Heart left ventricle (tissue), 16 donors: ENCODE measurements around the gene AOC3. TPM values are rescaled to one million over a fixed set of nuclear protein-coding genes. Genes with fewer than 3 reads are reported as not detected.
"Not testable (repeated sequence)": the region's sequence is repeated elsewhere in the genome, so short reads cannot be mapped to it uniquely, and the experiment has no call there.

ENCODE experiments used
- ATAC-seq, 4 donors: fragments of 200-7000 bp; cut with Tn5 transposase; one replicate each; pipeline ENCODE4 v1.9.1; 2020 to 2022; ENCODE audit warnings: moderate library complexity in 4 of 4, mild to moderate bottlenecking in 3 of 4, moderate number of reproducible peaks in 1 of 4
- DNase-seq, 5 donors: peaks; one replicate each; pipeline ENCODE4 v3.0.0-alpha.2; 2020
- H3K27ac ChIP-seq, 12 donors: fragments of 200-600 bp; sonication (generic) in 4 of 12; one replicate each; pipeline versions ENCODE4 v1.5.0 to v1.8.0; 2016 to 2022; ENCODE audit warnings: mild to moderate bottlenecking in 2 of 12
- H3K27me3 ChIP-seq, 9 donors: fragments of 200-600 bp; sonication (generic) in 2 of 9; one replicate each; pipeline versions ENCODE4 v1.5.1 to v1.8.0; 2016 to 2022; ENCODE audit warnings: mild to moderate bottlenecking in 3 of 9
- H3K36me3 ChIP-seq, 9 donors: fragments of 200-600 bp; sonication (generic) in 2 of 9; one replicate each; pipeline versions ENCODE4 v1.5.0 to v1.8.0; 2018 to 2022; ENCODE audit warnings: mild to moderate bottlenecking in 2 of 9
- H3K4me1 ChIP-seq, 12 donors: fragments of 200-600 bp; sonication (generic) in 4 of 12; one replicate each; pipeline versions ENCODE4 v1.5.0 to v1.8.0; 2016 to 2022; ENCODE audit warnings: mild to moderate bottlenecking in 3 of 12
- H3K4me3 ChIP-seq, 12 donors: fragments of 200-600 bp; sonication (generic) in 4 of 12; one replicate each; pipeline versions ENCODE4 v1.5.0 to v1.8.0; 2017 to 2022; ENCODE audit warnings: mild to moderate bottlenecking in 9 of 12, moderate library complexity in 4 of 12
- H3K9me3 ChIP-seq, 12 donors: fragments of 200-600 bp; sonication (generic) in 4 of 12; one replicate each; pipeline versions ENCODE4 v1.5.0 to v1.8.0; 2016 to 2022; ENCODE audit warnings: mild to moderate bottlenecking in 1 of 12
- CTCF ChIP-seq, 12 donors: fragments of 200-600 bp; sonication (generic) in 4 of 12; IDR thresholded peaks; one replicate each; pipeline versions ENCODE4 v1.5.0 to v1.8.0; 2018 to 2022; ENCODE audit warnings: antibody characterized with exemption in 12 of 12, mild to moderate bottlenecking in 5 of 12
- POLR2A ChIP-seq, 2 donors: fragments of 450-650 bp; IDR thresholded peaks; one replicate each; pipeline ENCODE4 v1.6.1; 2017; ENCODE audit warnings: antibody characterized with exemption in 2 of 2, mild to moderate bottlenecking in 2 of 2, moderate library complexity in 2 of 2
- WGBS, 4 donors: extraction: QIAGEN DNeasy Blood & Tissue Kit in 2 of 4; methylation state at CpG; one replicate each; pipeline versions ENCODE4 v1.1.5 to v1.1.7; 2013 to 2018; 5-methylcytosine and 5-hydroxymethylcytosine counted together
- intact Hi-C, 10 donors: fragments of 100-400 bp; cut with DNase I; formaldehyde crosslinking; loops; one replicate each; pipeline versions ENCODE4 v1.11.1 to v1.14.2; 2022
- polyA plus RNA-seq, 2 donors: library from polyadenylated mRNA; stranded (reverse); fragments of 200-250 nt; gene quantifications; one replicate each; pipeline ENCODE4 v1.2.3, GENCODE V29; 2013
- total RNA-seq, 9 donors: library from RNA; depleted of rRNA in 2 of 9; stranded (reverse); fragments of >200 nt in 2 of 9; fragmentation: NEBNext Ultra II Directional in 3 of 9; extraction: Animal tissue kit (Norgen Biotek cat#: 25700) in 3 of 9; gene quantifications; one replicate each; pipeline versions ENCODE4 v1.1.0 to v1.2.4, GENCODE V29; 2016 to 2023
- donor health status: ischemic (EF 13 %, LVEDD 7.1; RV severe dilation, severe dysfunction).
- donor health status: healthy with polysubstance abuse.
- donor health status: DM: no; HTN: yes; CAD: no.
- donor health status: DM: no; HTN: no; CAD: no.
- donor health status: ischemic (EF 25% LVEDD 6.9; RV normal size, moderate dysfunction).
- donor health status: ischemic (EF 25% LVEDD 5.7; RV mildly dilated, moderate dysfunction).
- donor health status: healthy.
- donor health status: DM: yes; HTN: yes; CAD: no.
- donor health status: ischemic (EF 35%, LVEDD 5.7; RV mildly dilated, moderate dysfunction).
- donor health status: nonischemic (EF 11% LVEDD 7.7; RV severe dilation, severe dysfunction).
- donor health status: DM: yes; HTN: yes; CAD: no.
- donor health status: PGD.
- donor health status: ischemic (EF 29% LVEDD 5.4; RV normal size, mild dysfunction).
- donor health status: nonischemic (EF 23%, LVEDD 6.1; RV moderate dilation, normal function).

Gene AOC3
- total and polyA plus RNA-seq, 11 donors, result 3.9 to 55.4 (median 10.2) TPM

DNA sequence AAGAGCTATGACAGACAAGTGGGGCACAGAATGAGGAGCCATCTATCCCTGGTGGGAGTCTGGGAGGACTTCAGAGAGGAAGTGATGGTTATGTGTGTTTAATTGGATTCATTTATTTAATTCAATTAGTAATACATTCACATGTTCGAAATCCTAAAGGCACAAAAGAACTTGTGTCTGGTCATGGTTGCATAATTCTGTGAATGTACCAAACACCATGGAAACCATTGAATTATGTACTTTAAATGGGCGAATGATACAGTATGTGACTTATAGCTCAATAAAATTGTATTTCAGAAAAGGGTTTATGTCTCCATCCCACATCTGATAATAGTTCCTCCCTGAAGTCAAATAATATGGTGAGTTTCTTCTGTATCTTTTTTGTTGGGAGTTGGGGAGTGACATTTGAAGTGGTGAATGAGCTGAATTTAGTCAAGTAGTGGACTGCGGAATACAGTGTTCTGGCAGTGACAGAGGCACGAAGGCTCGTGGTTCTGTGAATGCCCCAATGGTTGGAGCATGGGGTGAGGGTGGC, 29.8 kb downstream of the AOC3 start:
- intact Hi-C loops, result loop anchor here in 1 of 10 donors (5.0 kb wide), 1 partner anchor 51 kb away; no protein-coding TSS in a partner anchor
- DNase-seq, result no peak
- TF ChIP-seq CTCF (IDR thresholded peaks at IDR 0.05) (no peak), POLR2A (IDR thresholded peaks at IDR 0.05) (no peak)
- ATAC-seq, result no peak
- no peaks in the 10 kb centered on the region for H3K9me3 ChIP-seq
- WGBS, 4 donors, result 79 to 88% (median 84%) methylated on average over 5 of the region's 5 CpGs
- H3K27ac ChIP-seq, result no peak overlapping the region
- peaks cover 0 to 6% (median 0%) of the 10 kb centered on the region in 12 donors for H3K4me1 ChIP-seq
- no peak overlapping the region for H3K4me3 ChIP-seq
- H3K36me3 ChIP-seq, result no peaks in the 10 kb centered on the region
- peaks cover 0 to 4% (median 0%) of the 10 kb centered on the region in 9 donors for H3K27me3 ChIP-seq

DNA sequence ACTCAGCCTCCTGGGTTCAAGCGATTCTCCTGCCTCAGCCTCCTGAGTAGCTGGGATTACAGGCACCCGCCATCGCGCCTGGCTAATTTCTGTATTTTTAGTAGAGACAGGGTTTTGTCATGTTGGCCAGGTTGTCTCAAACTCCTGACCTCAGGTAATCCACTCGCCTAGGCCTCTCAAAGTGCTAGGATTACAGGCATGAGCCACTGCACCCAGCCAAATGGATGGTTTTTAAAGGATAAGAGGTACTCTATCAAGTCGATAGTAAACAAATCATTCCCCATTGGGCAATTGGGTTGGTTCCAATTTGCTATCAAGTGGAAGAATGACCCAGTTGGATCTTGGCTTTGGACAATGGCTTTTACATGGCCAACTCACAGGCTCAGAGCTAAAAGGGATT, 30.7 kb downstream of the AOC3 start:
- 93 to 95% (median 93%) methylated on average over 6 of the region's 6 CpGs for WGBS, 4 donors
- H3K4me3 ChIP-seq, H3K27me3 ChIP-seq, H3K27ac ChIP-seq, ATAC-seq, H3K9me3 ChIP-seq, DNase-seq, H3K36me3 ChIP-seq: not testable (repeated sequence)
- peaks cover 0 to 14% (median 1%) of the 10 kb centered on the region in 12 donors for H3K4me1 ChIP-seq
- intact Hi-C loops, result loop anchor here in 1 of 10 donors (5.0 kb wide), 1 partner anchor 51 kb away; no protein-coding TSS in a partner anchor

GRCh38 chr17:42882166-42882565, 31.2 kb downstream of the AOC3 start:
- H3K27me3 ChIP-seq, result peaks cover 0 to 4% (median 0%) of the 10 kb centered on the region in 9 donors
- intact Hi-C loops, result loop anchor here in 1 of 10 donors (5.0 kb wide), 1 partner anchor 50 kb away; no protein-coding TSS in a partner anchor

DNA sequence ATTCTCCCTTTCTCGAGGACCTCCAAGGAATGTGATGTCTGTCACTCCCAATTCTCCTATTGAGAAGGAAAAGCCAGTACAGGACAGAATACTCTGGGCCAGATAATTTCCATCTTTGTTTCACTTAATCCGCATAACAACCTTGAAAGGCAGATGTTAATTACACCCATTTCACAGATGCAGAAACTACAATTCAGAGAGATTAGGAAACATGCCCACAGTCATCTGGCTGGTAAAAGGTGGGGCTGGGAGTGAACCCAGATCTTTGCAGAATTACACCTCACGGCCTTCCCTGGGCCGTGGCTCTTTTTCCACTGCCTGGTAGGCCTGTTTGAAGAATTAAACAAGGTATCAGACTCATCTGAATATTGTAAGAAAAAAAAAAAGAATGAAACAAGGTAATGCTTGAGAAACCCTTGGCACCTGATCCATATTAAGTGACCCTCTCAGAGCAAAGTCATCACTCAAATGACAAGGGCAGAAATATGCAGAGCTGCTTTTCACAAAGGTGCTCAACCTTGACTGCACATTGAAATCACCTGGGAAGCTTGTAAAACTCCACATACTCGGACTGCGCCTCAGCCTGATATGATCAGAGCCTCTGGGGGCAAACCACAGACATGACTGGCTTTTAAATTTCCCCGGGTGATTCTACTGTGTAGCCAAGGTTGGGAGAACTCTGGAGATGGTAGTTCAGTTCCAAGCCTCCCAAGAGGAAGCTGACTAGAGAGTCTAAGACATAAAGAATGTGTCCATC, 33.0 kb downstream of the AOC3 start:
- ATAC-seq (no peak), DNase-seq (no peak)
- Histone ChIP-seq H3K27ac (no peak overlapping the region), H3K9me3 (no peaks in the 10 kb centered on the region), H3K27me3 (peaks cover 0 to 3% (median 0%) of the 10 kb centered on the region in 9 donors), H3K4me3 (no peak overlapping the region), H3K36me3 (no peaks in the 10 kb centered on the region), H3K4me1 (peaks cover 0 to 30% (median 4%) of the 10 kb centered on the region in 12 donors)
- WGBS, 4 donors, result 86 to 92% (median 88%) methylated on average over 7 of the region's 7 CpGs
- intact Hi-C loops, result loop anchor here in 1 of 10 donors (5.0 kb wide), 1 partner anchor 48 kb away; no protein-coding TSS in a partner anchor
- TF ChIP-seq CTCF (IDR thresholded peaks at IDR 0.05) (no peak), POLR2A (IDR thresholded peaks at IDR 0.05) (no peak)

More at GRCh38 chr17:42882166-42882565, 31.2 kb downstream of the AOC3 start:
- Histone ChIP-seq H3K36me3 (no peaks in the 10 kb centered on the region), H3K4me3 (no peak overlapping the region), H3K4me1 (peaks cover 0 to 19% (median 4%) of the 10 kb centered on the region in 12 donors), H3K27ac (no peak overlapping the region), H3K9me3 (no peaks in the 10 kb centered on the region)
- WGBS, 4 donors, result 87 to 94% (median 91%) methylated on average over 8 of the region's 8 CpGs
- DNase-seq (no peak), ATAC-seq (no peak)
- no peak for TF ChIP-seq CTCF (IDR thresholded peaks at IDR 0.05)
- TF ChIP-seq POLR2A (IDR thresholded peaks at IDR 0.05), result no peak

DNA sequence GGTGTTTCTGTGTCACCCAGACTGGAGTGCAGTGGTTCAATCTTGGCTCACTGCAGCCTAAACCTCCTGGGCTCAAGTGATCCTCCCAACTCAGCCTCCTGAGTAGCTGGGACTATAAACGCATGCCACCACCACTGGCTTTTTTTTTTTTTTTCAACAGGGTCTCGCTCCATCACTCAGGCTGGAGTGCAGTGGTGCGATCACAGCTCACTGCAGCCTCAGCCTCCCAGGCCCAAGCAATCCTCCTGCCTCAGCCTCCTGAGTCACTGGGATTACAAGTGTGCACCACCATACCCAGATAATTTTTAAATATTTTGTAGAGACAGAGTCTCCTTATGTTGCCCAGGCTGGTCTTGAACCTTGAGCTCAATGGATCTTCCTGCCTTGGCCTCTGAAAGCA, 34.8 kb downstream of the AOC3 start:
- not testable (repeated sequence) for DNase-seq, H3K36me3 ChIP-seq, H3K4me3 ChIP-seq, H3K27me3 ChIP-seq, ATAC-seq, H3K9me3 ChIP-seq
- WGBS, 4 donors, result 95 to 97% (median 96%) methylated on average over 3 of the region's 3 CpGs
- peaks cover 0 to 30% (median 4%) of the 10 kb centered on the region in 12 donors for H3K4me1 ChIP-seq
- peak overlapping the region in 2 of 12 donors; percentile 22 to 53 for H3K27ac ChIP-seq
- intact Hi-C loops, result loop anchor here in 1 of 10 donors (5.0 kb wide), 1 partner anchor 41 kb away; no protein-coding TSS in a partner anchor
